Measurements from ENCODE around the gene BABAM2.

BABAM2 gene

GRCh38 chr2:28346587-28346986, 456.1 kb downstream of the BABAM2 start:
- no peak for DNase-seq (ENCODE audit: low read depth)

- no peak for DNase-seq (ENCODE audit: low read depth)
Observed at GRCh38 chr2:28347193-28347592, 456.7 kb downstream of the BABAM2 start.

- no peak for DNase-seq (ENCODE audit: low read depth)
Observed at GRCh38 chr2:28347596-28347995, 457.1 kb downstream of the BABAM2 start.

DNA sequence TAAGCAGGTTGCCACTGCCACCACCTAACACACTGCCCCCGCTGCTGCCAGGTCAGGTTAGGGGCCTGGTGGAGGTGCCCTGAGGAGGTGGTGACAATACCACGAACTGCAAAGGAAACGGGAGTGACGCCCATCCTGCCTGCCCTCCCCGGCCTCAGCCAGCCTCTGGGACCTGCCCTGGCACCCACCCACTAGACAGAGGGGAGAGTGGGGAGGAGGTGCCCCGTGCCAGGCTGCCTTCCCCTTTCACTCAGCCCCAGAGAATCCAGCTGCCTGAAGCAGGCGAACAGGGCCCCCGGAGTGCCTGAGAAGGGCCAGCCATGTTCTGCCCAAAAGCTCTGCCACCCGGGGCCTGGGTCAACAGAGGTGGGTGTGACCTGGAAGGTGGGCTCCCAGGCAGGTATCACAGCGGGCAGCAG, 457.6 kb downstream of the BABAM2 start:
- no peak for DNase-seq (ENCODE audit: low read depth)

DNA sequence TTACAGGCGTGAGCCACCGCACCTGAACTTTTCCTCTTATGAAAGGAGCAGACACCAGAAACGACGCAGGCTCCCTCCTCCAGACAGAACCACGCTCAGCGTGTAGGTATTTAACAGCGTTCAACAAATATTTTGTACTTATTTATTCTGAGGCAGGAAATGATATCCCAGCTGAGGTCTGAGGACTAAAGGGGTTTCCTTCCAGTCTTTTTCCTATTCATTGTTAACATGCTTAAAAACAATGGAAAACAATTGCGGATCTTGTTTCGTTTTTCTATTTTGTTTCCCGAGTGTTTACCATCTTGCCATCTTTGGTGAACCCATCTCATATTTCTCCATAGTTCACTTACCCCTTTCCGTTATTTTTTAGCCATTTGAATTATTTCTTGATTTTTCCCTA, 458.4 kb downstream of the BABAM2 start:
- no peak for DNase-seq (ENCODE audit: low read depth)

GRCh38 chr2:28349546-28350165, 459.1 kb downstream of the BABAM2 start:
- DNase-seq (ENCODE audit: low read depth): no peak

DNA sequence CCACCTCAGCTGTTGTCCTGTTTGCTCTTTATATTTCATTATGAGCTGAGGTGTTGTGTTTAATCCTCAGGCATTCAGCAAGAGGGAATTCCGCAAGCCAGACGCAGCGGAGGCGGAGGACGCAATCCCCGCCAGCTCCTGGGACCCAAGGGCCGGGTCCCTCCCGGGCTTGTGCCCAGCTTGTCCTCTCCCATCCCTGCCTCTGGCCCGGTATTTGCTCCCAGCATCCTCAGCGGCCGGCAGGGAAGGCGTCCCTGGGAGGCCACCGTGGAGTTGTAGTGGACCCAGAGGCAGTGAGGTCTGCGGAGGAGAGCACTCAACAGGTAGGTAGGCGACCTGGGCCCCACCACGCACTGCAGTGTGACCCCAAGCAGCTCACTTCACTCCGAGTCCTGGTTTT, 459.7 kb downstream of the BABAM2 start:
- DNase-seq (ENCODE audit: low read depth): no peak

- no peak for DNase-seq (ENCODE audit: low read depth)
Observed at GRCh38 chr2:28350791-28351285, 460.3 kb downstream of the BABAM2 start.

- DNase-seq (ENCODE audit: low read depth): no peak
Observed at GRCh38 chr2:28351621-28352020, 461.1 kb downstream of the BABAM2 start.

DNA sequence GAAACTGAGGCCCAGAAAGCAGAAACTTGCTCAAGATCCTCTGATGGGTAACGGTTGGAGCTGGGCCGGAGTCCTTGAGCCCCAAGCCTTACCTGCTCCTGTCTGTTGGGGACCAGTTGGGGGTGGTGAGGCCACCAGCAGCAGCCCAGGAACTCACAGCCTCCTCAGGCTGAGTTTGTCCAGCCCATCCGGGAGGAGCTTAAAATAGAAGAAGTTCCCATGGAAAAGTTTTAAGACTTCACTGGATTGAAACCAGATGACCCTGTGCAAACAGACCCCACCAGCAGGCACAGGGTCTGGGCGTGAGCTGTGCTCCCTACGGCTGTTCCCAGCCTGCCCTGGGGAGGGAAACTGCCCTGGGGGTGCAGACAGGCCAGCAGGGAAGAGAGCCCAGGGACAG, 461.6 kb downstream of the BABAM2 start:
- no peak for DNase-seq (ENCODE audit: low read depth)

GRCh38 chr2:28352610-28353195, 462.2 kb downstream of the BABAM2 start:
- no peak for DNase-seq (ENCODE audit: low read depth)

GRCh38 chr2:28354920-28355520, 464.5 kb downstream of the BABAM2 start:
- no peak for DNase-seq (ENCODE audit: low read depth)

DNA sequence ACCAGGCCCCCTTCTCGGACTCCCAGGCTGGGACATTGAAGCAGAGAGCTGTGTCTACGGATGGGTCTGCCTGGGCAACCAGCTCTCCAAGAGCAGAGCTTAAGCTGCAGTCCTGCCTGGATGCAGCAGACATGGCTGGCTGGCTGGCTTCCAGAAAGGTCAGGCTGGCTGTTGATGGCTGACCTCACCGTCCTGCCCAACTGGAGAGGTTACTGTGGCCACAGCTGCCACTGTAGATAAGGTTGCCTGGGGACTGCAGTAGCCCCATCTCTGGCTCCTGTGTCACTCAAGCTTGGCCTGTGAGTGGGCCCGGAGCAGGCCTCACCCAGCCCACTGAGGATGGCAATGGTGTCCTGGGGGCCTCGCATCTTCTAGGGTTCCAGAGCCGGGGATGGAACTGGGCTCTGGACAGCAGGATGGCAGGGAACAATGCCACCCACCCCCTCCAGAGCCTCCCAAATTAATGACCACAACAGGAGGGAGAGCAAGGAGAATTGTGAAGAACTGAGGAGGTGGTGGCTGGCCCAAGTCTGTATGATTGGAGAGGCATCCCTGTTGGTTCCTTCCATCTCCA, 465.1 kb downstream of the BABAM2 start:
- no peak for DNase-seq (ENCODE audit: low read depth)

GRCh38 chr2:28356095-28356911, 465.8 kb downstream of the BABAM2 start:
- DNase-seq (ENCODE audit: low read depth): no peak

GRCh38 chr2:28357055-28357454, 466.5 kb downstream of the BABAM2 start:
- no peak for DNase-seq (ENCODE audit: low read depth)

GRCh38 chr2:28357948-28358667, 467.6 kb downstream of the BABAM2 start:
- DNase-seq (ENCODE audit: low read depth): no peak

DNA sequence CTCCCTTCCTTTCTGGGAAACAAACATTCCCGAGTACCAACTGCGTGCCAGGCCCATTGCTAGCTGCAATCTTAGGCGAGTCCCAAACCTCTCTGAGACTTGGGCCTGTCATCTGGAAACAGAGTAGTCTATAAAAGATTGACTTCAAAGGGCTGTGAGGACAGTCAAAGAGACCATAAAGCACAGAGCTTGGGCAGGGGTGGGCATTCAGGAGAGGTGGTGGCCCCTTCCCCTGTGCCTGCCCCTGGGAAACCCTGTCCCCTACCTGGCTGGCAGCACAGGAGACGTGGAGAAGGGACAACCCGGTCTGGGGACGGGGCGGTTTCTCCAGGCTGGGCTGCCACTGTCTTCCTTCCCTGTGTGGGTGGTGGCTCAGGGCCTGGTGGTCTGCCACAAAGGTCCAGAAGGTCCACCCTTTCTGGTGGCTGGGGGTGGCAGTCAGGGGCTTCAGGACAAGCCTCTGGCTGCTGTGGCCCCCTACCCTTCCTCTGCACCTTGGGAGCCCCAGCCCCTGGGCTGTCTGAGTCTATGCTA, 468.2 kb downstream of the BABAM2 start:
- no peak for DNase-seq (ENCODE audit: low read depth)

- DNase-seq (ENCODE audit: low read depth): peak; percentile 43
Observed at GRCh38 chr2:28359222-28360057, 468.9 kb downstream of the BABAM2 start.

GRCh38 chr2:28360058-28360717, 469.7 kb downstream of the BABAM2 start:
- DNase-seq (ENCODE audit: low read depth): no peak

GRCh38 chr2:28360718-28361293, 470.3 kb downstream of the BABAM2 start:
- no peak for DNase-seq (ENCODE audit: low read depth)
